ENCODE results near the gene CCDC9B. TPM values are rescaled to one million over a fixed set of nuclear protein-coding genes. Genes with fewer than 3 reads are reported as not detected.

CCDC9B gene
- total and polyA plus RNA-seq, 8 donors = 18.3 to 72.3 (median 32.3) TPM

DNA sequence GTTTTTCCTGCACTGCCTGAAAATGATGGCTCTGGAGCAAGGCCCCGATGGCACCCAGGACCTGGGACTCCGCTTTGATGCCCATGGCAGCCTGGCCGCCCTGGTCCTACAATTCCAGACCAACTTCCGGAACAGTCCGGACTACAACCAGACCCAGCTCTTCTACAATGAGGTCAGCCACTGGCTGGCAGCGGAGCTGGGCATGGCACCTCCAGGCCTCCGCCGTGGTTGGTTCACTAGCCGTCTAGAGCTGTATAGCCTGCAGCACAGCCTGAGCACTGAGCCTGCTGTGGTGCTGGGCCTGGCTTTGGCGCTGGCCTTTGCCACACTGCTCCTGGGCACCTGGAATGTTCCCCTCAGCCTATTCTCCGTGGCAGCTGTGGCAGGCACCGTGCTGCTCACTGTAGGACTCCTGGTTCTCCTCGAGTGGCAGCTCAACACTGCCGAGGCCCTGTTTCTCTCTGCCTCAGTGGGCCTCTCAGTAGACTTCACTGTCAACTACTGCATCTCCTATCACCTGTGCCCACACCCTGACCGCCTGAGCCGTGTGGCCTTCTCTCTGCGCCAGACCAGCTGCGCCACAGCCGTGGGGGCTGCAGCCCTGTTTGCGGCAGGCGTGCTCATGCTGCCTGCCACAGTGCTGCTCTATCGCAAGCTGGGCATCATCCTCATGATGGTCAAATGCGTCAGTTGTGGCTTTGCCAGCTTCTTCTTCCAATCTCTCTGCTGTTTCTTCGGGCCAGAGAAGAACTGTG, 28.2 kb upstream of the CCDC9B start:
- ATAC-seq = no peak
- DNase-seq = peak in 1 of 6 donors; percentile 47
- WGBS, 2 donors = 94 to 96% methylated on average over 24 of the region's 24 CpGs
- H3K4me3 ChIP-seq = no peak overlapping the region
- no peaks in the 10 kb centered on the region for H3K9me3 ChIP-seq
- no peak for FAIRE-seq
- H3K36me3 ChIP-seq = no peaks in the 10 kb centered on the region
- peaks cover 6 to 8% (median 8%) of the 10 kb centered on the region in 3 donors for H3K4me1 ChIP-seq
- intact Hi-C loops (cut with DNase I) = no loop called here
- no peaks in the 10 kb centered on the region for H3K27me3 ChIP-seq
- no peak overlapping the region for H3K27ac ChIP-seq
- TF ChIP-seq, protein P1, sequence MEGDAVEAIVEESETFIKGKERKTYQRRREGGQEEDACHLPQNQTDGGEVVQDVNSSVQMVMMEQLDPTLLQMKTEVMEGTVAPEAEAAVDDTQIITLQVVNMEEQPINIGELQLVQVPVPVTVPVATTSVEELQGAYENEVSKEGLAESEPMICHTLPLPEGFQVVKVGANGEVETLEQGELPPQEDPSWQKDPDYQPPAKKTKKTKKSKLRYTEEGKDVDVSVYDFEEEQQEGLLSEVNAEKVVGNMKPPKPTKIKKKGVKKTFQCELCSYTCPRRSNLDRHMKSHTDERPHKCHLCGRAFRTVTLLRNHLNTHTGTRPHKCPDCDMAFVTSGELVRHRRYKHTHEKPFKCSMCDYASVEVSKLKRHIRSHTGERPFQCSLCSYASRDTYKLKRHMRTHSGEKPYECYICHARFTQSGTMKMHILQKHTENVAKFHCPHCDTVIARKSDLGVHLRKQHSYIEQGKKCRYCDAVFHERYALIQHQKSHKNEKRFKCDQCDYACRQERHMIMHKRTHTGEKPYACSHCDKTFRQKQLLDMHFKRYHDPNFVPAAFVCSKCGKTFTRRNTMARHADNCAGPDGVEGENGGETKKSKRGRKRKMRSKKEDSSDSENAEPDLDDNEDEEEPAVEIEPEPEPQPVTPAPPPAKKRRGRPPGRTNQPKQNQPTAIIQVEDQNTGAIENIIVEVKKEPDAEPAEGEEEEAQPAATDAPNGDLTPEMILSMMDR (IDR thresholded peaks at IDR 0.05) = no peak

DNA sequence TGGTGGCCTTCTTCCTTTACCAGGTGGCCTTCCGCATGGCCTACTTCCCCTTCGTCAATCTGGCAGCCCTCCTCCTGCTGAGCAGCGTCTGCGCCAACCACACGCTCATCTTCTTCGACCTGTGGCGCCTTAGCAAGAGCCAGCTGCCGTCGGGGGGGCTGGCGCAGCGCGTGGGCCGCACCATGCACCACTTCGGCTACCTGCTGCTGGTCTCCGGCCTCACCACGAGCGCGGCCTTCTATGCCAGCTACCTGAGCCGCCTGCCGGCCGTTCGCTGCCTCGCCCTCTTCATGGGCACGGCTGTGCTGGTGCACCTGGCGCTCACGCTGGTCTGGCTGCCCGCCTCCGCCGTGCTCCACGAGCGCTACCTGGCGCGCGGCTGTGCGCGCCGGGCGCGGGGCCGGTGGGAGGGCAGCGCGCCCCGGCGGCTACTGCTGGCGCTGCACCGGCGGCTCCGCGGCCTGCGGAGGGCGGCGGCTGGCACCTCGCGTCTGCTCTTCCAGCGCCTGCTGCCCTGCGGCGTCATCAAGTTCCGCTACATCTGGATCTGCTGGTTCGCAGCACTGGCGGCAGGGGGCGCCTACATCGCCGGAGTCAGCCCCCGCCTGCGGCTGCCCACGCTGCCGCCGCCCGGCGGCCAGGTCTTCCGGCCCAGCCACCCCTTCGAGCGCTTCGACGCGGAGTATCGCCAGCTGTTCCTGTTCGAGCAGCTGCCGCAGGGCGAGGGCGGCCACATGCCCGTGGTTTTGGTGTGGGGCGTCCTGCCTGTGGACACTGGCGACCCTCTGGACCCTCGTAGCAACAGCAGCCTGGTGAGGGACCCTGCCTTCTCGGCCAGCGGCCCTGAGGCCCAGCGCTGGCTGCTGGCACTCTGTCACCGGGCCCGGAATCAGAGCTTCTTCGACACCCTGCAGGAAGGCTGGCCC, 27.2 kb upstream of the CCDC9B start:
- no peak for FAIRE-seq
- 13 to 17% methylated on average over 85 to 91 of the region's 91 CpGs for WGBS, 2 donors
- H3K4me3 ChIP-seq = peak overlapping the region in 2 of 4 donors; percentile 22 to 43
- TF ChIP-seq, protein P1 (IDR thresholded peaks at IDR 0.05) = peak; percentile 73 to 76 (median 75)
- peak overlapping the region; percentile 41 to 75 (median 67) for H3K27ac ChIP-seq
- peak; percentile 83 to 89 (median 85) for ATAC-seq
- DNase-seq = peak; percentile 83 to 95 (median 88)
- intact Hi-C loops (cut with DNase I) = no loop called here
- no peaks in the 10 kb centered on the region for H3K9me3 ChIP-seq
- no peaks in the 10 kb centered on the region for H3K27me3 ChIP-seq
- H3K4me1 ChIP-seq = peaks cover 6 to 8% (median 8%) of the 10 kb centered on the region in 3 donors
- no peaks in the 10 kb centered on the region for H3K36me3 ChIP-seq

DNA sequence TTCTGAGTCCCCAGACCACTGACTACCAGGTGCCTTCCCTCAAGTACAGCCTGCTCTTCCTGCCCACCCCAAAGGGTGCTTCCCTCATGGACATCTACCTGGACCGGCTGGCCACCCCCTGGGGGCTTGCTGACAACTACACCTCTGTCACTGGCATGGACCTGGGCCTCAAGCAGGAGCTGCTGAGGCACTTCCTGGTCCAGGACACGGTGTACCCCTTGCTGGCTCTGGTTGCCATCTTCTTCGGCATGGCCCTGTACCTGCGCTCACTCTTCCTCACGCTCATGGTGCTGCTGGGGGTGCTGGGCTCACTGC, 26.6 kb upstream of the CCDC9B start:
- H3K4me1 ChIP-seq = peaks cover 6 to 8% (median 8%) of the 10 kb centered on the region in 3 donors
- peak in 3 of 4 donors; percentile 1 to 8 (median 2) for ATAC-seq
- H3K4me3 ChIP-seq = peak overlapping the region in 2 of 4 donors; percentile 22 to 43
- DNase-seq = peak in 1 of 6 donors; percentile 74
- WGBS, 2 donors = 79 to 84% methylated on average over 5 of the region's 5 CpGs
- FAIRE-seq = no peak
- TF ChIP-seq, protein P1 (IDR thresholded peaks at IDR 0.05) = no peak
- no peaks in the 10 kb centered on the region for H3K36me3 ChIP-seq
- H3K27ac ChIP-seq = peak overlapping the region; percentile 41 to 75 (median 67)
- intact Hi-C loops (cut with DNase I) = no loop called here
- no peaks in the 10 kb centered on the region for H3K9me3 ChIP-seq
- H3K27me3 ChIP-seq = no peaks in the 10 kb centered on the region

DNA sequence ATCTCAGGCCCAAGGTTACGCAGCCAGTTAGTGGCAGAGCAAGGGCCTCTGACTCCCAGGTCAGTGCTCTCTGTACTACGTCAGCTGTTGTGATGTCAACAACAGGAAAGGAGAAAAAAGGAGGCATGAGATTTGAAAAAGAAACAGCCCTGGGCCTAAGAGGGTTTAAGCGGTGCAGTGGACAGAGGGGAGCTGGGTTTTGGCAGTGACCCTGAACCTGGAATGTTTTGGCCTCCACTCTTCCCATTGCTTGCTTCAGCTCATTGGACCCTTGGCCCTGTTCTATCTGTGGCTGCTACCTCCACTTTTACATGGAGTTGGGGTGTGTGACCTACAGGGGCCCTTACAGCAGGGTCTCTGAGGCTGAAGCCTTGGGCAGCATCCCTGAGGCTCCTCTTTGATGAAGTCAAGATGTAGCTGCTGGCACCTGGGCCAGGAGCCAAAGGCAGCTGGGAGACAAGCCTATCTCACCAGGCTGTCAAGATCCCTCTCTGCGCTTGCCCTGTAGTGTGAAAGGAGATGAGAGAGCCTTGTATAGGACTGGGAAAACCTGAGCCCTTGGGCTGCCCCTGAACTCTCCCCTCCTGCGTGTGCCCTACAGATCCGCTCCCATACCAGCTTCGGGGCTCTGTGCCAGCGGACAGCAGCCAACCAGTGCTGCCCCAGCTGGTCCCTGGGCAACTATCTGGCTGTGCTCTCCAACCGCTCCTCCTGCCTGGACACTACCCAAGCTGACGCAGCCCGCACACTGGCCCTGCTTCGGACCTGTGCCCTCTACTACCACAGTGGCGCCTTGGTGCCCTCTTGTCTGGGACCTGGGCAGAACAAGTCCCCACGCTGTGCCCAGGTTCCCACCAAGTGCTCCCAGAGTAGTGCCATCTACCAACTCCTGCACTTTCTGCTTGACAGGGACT, 26.0 kb upstream of the CCDC9B start:
- TF ChIP-seq, protein P1 (IDR thresholded peaks at IDR 0.05) = no peak
- Histone ChIP-seq H3K36me3 (no peaks in the 10 kb centered on the region), H3K4me3 (peak overlapping the region in 1 of 4 donors; percentile 43), H3K27ac (peak overlapping the region; percentile 41 to 75 (median 67)), H3K27me3 (no peaks in the 10 kb centered on the region), H3K4me1 (peaks cover 6 to 8% (median 8%) of the 10 kb centered on the region in 3 donors), H3K9me3 (no peaks in the 10 kb centered on the region)
- intact Hi-C loops (cut with DNase I) = no loop called here
- DNase-seq (peak; percentile 86 to 98 (median 91)), ATAC-seq (peak; percentile 78 to 82 (median 80)), FAIRE-seq (no peak)
- WGBS, 2 donors = 44 to 46% methylated on average over 14 of the region's 14 CpGs

Data from pancreas (tissue), 10 donors.